Measurements from ENCODE around the gene JAZF1.

JAZF1 gene

GRCh38 chr7:28104811-28105210 lies 75.8 kb downstream of the JAZF1 start:
- no peak for ATAC-seq
- no peak for TF ChIP-seq ARNTL (CRISPR knock-in tag; IDR thresholded peaks at IDR 0.05; ENCODE audit: borderline replicate concordance, low read depth)
- no peak for TF ChIP-seq ZNF8 (CRISPR knock-in tag; IDR thresholded peaks at IDR 0.05)
- no peak for TF ChIP-seq TSHZ2 (CRISPR knock-in tag; IDR thresholded peaks at IDR 0.05)
- TF ChIP-seq PATZ1 (CRISPR knock-in tag; IDR thresholded peaks at IDR 0.05; ENCODE audit: borderline replicate concordance) = no peak
- no peak for TF ChIP-seq PPARA (CRISPR knock-in tag; IDR thresholded peaks at IDR 0.05; ENCODE audit: borderline replicate concordance)
- no peak for TF ChIP-seq SNAI2 (CRISPR knock-in tag; IDR thresholded peaks at IDR 0.05)

- no peak for ATAC-seq
- TF ChIP-seq PATZ1 (CRISPR knock-in tag; IDR thresholded peaks at IDR 0.05; ENCODE audit: borderline replicate concordance) (no peak), ZFP3 (CRISPR knock-in tag; IDR thresholded peaks at IDR 0.05) (no peak), TCF4 (CRISPR knock-in tag; IDR thresholded peaks at IDR 0.05; ENCODE audit: borderline replicate concordance) (no peak), CSRNP3 (CRISPR knock-in tag; IDR thresholded peaks at IDR 0.05) (no peak), BACH2 (CRISPR knock-in tag; IDR thresholded peaks at IDR 0.05; ENCODE audit: borderline replicate concordance) (no peak), TOX (CRISPR knock-in tag; IDR thresholded peaks at IDR 0.05; ENCODE audit: borderline replicate concordance) (no peak), CREB5 (CRISPR knock-in tag; IDR thresholded peaks at IDR 0.05; ENCODE audit: low read depth) (no peak), ZNF8 (CRISPR knock-in tag; IDR thresholded peaks at IDR 0.05) (no peak), OSR1 (CRISPR knock-in tag; IDR thresholded peaks at IDR 0.05) (no peak), CSDC2 (CRISPR knock-in tag; IDR thresholded peaks at IDR 0.05) (no peak)
These were observed 76.5 kb downstream of the JAZF1 start for GRCh38 chr7:28104041-28104541.

- peak; percentile 39; the same call in 2 of the 3 replicates for ATAC-seq
- no peak for TF ChIP-seq CSDC2 (CRISPR knock-in tag; IDR thresholded peaks at IDR 0.05)
- no peak for TF ChIP-seq SNAI2 (CRISPR knock-in tag; IDR thresholded peaks at IDR 0.05)
- no peak for TF ChIP-seq ZFP3 (CRISPR knock-in tag; IDR thresholded peaks at IDR 0.05)
- no peak for TF ChIP-seq ZNF565 (CRISPR knock-in tag; conservative IDR thresholded peaks at IDR 0.05; ENCODE audit: low read depth)
- TF ChIP-seq ISL1 (CRISPR knock-in tag; IDR thresholded peaks at IDR 0.05) = no peak
- no peak for TF ChIP-seq ZNF8 (CRISPR knock-in tag; IDR thresholded peaks at IDR 0.05)
- TF ChIP-seq ZFP30 (CRISPR knock-in tag; IDR thresholded peaks at IDR 0.05) = no peak
- no peak for TF ChIP-seq PATZ1 (CRISPR knock-in tag; IDR thresholded peaks at IDR 0.05; ENCODE audit: borderline replicate concordance)
- TF ChIP-seq ARNTL (CRISPR knock-in tag; IDR thresholded peaks at IDR 0.05; ENCODE audit: borderline replicate concordance, low read depth) = no peak
- TF ChIP-seq CSRNP3 (CRISPR knock-in tag; IDR thresholded peaks at IDR 0.05) = no peak
- TF ChIP-seq BACH2 (CRISPR knock-in tag; IDR thresholded peaks at IDR 0.05; ENCODE audit: borderline replicate concordance) = no peak
- no peak for TF ChIP-seq ESRRG (CRISPR knock-in tag; IDR thresholded peaks at IDR 0.05)
- no peak for TF ChIP-seq RARB (CRISPR knock-in tag; IDR thresholded peaks at IDR 0.05)
- TF ChIP-seq TCF4 (CRISPR knock-in tag; IDR thresholded peaks at IDR 0.05; ENCODE audit: borderline replicate concordance) = no peak
- TF ChIP-seq OSR1 (CRISPR knock-in tag; IDR thresholded peaks at IDR 0.05) = no peak
- no peak for TF ChIP-seq POU6F1 (CRISPR knock-in tag; IDR thresholded peaks at IDR 0.05; ENCODE audit: borderline replicate concordance, low read depth)
These were observed 77.8 kb downstream of the JAZF1 start for GRCh38 chr7:28102797-28103196.
